OCI-LY3 (cell line): ENCODE measurements around the gene ASCC3.

Experiments used
- CTCF ChIP-seq: fragments of 200-600, 300-600 bp; sonication (generic); IDR thresholded peaks from 2 replicates; pipeline ENCODE4 v1.5.1; 2014; ENCODE audit warnings: antibody characterized with exemption, low read length, low read depth
- EZH2phosphoT487 ChIP-seq: fragments of 200-600 bp; shearing (Covaris generic); IDR thresholded peaks from 2 replicates; pipeline ENCODE4 v1.6.1; 2018; ENCODE audit warnings: antibody characterized with exemption, mixed run types, low read depth

GRCh38 chr6:100899202-100899601, 18.1 kb upstream of the ASCC3 start:
- TF ChIP-seq CTCF (no peak), EZH2phosphoT487 (no peak)
